ENCODE measurements around the gene ALDH1A3.

ALDH1A3 gene

GRCh38 chr15:100903168-100903554 lies 23.5 kb downstream of the ALDH1A3 start:
- no peak for DNase-seq

DNA sequence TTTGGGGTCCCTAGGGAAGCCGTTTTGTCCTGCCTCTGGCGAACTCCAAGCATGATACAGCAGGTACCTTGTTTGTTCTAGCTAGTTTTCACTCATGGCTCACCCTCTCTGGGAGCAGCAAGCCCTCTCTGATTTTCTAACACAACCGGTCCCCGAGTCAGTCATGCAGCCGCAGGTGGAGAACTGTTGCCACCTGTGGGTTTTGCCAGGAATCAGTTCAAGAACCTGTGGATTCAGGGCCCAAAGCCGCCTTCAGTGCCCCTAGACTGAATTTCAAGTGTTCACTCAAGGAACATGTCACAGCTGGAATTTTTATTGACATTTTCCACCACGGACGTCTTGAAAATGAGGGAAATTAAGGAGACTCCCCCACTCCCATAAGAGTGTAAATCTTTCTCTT lies 26.2 kb downstream of the ALDH1A3 start:
- no peak for DNase-seq

DNA sequence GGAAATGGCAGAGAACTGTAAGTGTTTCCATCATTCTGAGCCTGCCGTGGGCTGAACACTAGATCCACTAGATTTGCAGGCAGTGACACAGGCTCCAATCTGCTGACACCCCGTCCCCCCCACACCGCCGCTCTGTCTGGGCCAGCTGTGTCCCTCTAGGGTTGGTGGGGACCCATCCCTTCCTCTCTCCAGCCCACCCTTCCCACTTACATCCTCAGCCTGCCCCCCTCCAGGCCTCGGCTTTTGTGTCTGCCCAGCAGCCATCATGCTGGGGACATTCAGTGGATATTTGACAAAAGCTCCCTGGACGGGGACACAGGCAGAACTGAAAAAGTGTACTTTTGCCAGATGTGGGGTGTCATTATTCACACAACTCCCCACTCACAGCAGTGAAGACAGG lies 28.8 kb downstream of the ALDH1A3 start:
- no peak for DNase-seq

DNA sequence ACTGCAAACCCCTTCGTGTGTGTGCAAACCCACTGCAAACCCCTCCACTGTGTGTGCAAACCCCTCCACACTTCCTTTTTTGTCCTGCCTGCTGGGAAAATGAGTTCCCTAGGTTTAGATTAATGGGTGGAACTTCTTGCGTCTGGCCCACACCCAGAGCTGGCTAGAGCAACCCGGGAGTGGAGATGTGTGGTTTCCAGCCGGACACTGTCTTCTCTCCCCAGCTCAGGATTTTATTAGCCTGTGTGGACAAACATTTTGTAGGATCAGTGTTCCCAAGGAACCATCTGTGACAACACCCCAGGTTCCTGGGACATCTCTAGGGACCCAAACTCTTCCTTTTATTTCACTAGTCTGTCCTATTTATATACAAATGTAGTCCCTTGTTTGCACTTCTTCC lies 29.9 kb downstream of the ALDH1A3 start:
- DNase-seq, result no peak

DNA sequence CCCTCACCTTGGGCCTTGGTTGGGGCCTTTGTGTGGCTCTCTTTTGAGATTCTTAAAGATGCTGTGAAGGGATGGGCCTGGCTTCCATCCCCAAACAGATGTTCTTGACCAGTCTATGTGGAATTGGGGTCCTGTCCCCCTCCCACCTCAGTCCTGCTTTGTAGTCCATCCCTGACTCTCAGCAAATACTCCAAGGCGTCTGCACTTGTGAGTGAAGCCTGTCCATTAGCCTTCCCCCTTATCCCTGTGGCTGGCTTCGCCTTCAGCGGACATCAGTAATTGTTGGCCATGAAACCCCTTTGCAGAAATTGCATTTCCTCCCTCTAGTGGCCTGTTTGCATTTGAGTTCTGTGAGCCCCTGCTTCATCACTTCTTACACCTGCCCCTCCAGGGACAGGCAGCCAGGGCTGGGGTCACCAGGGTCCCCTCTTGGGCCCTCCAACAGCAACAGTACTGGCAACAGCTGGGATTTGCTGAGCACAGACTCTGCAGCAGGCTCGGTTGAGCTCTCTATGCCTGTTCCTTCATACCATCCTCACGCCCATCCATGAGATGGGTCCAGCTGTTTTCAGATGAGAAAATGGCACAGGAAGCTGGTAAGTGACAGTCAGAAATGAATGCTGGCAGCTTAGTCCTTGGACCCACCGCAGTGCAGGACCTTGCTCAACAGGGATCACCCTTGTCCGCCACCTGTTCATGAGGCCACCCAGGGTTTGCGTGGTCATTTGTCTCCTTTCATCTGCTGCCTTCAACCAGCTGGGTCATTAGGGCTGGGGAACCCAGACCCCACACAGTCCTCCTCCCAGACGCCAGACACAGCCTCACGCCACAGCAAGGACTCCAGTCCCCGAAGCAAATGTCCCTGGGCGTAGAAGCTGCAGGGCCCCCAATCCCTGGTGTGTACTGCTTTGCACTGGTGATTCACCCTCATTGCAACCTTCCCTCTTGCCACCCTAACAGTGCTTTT lies 30.6 kb downstream of the ALDH1A3 start:
- no peak for DNase-seq

DNA sequence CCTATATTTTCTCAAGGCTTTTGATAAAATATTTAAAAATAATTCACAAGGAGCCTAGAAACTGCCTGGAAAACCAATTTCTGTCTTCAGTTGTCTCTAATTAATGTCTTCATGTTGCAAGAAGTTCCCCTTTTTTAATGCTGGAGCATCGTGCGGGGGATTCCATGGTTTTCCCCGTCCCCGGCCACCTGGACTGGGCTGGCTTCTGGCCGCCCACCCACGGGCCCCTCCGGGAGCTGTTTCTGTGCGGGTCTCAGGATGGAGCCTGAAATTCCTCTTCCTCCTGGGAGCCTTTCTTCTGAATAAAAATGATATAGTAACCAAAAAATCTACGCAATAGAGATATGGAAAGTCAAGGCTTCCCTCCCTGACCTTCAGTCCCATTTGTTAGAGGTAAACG lies 31.5 kb downstream of the ALDH1A3 start:
- DNase-seq, result no peak

GRCh38 chr15:100913961-100914360 lies 34.3 kb downstream of the ALDH1A3 start:
- DNase-seq, result no peak

- DNase-seq, result no peak
Observed at GRCh38 chr15:100914876-100915275, 35.2 kb downstream of the ALDH1A3 start.

GRCh38 chr15:100918034-100918689 lies 38.5 kb downstream of the ALDH1A3 start:
- peak; percentile 66 for DNase-seq

GRCh38 chr15:100918690-100919480 lies 39.3 kb downstream of the ALDH1A3 start, which contains the start of gene LRRK1:
Gene LRRK1 (plus strand): TSS chr15:100919357. CDS start chr15:100924633, 5,276 bp downstream.
- DNase-seq, result peak; percentile 39

DNA sequence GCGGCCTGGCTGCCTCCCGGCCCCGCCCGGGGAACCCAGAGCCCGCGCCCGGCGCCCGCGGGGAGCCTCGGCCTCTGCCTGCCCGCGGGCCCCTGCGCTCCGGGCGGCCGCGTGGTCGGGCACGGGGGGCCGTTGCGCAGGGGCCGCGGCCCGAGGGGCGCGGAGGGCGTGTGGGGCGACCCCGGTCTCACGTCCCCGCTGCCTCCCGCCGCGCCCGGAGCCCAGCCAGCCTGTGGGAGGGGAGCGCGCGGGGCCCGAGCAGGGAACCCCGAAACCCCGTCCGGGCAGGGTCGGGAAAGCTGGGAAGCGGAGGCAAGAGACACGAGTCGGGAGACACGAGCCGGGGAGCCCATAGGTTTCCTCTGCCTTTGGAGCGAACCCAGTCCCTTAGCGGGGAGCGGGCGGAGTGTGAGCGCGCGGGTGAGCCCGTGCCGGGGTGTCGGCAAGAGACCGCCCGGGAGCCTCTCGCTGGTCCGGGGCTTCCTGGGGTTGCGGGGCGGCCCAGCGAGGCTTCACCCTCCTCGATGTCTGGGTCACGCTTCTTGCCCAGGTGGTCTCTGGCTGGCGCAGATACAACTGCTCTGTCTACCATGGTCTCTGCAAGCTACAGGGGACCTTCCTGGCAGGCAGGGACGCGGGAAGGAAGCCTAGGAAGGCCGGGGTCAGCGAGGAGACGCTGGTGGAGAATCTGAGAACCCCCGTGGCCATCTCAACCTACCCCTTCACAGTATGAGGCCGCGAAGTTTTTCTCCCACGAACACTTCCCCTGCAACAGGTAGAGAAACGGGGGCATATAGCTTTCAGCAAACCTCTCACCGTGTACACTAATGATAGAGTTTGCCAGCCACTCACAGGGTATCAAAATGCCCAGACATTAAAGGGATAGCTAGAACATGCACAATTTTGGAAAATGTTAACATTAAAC lies 40.1 kb downstream of the ALDH1A3 start:
- DNase-seq, result no peak

- no peak for DNase-seq
Observed at GRCh38 chr15:100920516-100921135, 41.0 kb downstream of the ALDH1A3 start.

DNA sequence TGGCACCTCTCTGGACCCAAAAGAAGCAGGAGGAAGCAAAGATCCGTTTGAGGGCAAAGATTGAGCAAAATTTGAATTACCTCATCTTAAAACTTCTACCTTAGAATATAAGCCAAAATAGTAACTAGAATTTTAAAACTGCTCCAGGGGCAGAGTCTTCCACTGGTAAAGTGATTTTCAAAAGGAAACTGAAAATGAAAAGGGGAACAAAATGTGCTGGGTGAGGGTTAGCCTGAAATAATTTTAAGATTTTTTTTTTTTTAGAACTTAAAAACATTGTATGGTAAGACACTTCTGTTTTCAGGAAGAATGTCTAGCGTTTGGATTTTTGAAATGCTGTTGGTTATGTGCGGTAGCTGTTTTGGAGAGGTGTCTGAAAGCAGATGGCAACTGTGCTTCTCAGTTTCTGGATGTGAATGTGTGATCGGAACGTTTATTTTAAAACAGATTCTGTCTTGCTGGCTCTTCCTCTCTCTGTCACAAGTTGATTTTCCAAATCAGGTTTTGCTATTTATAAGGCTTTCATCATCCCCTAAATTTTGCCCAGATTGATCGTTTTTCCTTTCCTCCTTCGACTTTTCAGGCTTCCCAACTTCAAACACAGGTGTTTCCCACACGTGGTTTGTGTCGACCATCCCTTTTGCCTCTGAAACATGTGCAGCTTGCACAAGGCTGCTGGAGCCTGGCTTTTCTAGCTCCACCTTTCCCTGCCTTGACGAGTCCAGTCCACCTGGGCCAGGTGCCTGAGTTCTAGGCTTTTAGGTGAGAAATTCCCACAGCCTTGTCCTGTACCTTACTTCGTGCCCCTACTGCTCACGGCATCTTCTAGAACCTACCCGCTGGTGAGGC lies 42.8 kb downstream of the ALDH1A3 start:
- DNase-seq, result no peak

DNA sequence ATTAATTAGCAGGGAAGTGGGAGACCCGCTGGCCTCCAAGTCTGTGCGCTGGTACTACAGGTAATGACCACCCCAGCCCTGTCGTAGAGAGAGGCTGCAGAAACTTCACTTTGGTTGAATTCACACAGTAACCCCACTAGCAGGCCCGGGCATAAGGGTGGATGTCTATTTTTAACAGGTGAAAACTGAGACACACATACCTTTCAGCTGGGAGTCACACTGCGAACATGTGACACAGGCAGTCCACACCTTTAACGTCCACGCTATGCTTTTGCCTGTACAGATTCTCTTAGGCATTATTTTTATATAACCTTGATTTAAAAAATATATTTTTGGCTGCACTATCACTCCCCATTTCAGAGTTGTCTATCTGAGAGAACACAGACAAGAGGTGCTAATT lies 43.4 kb downstream of the ALDH1A3 start:
- no peak for DNase-seq

- DNase-seq, result no peak
Observed at GRCh38 chr15:100923902-100924301, 44.3 kb downstream of the ALDH1A3 start.

- DNase-seq, result no peak
Observed at GRCh38 chr15:100924436-100924835, 44.8 kb downstream of the ALDH1A3 start.

DNA sequence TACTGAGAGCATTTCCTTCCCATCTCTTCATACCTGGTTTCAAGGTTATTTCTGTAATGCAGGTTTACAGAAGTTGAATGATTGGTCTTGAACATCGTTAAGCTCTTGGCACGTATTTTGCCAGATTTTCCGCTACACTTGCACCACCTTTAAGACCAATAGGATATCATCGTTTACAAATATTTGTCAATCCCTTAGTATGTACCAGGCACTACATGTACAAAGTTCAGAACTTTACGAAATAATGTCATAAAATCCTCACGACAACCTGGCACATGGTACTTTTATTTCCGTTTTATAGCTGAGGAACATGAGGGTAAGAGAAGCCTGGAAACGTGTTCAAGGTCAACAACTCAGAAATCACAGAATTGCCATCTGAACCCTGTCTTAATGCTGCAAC lies 45.8 kb downstream of the ALDH1A3 start:
- no peak for DNase-seq

GRCh38 chr15:100926258-100926657 lies 46.6 kb downstream of the ALDH1A3 start:
- no peak for DNase-seq

DNA sequence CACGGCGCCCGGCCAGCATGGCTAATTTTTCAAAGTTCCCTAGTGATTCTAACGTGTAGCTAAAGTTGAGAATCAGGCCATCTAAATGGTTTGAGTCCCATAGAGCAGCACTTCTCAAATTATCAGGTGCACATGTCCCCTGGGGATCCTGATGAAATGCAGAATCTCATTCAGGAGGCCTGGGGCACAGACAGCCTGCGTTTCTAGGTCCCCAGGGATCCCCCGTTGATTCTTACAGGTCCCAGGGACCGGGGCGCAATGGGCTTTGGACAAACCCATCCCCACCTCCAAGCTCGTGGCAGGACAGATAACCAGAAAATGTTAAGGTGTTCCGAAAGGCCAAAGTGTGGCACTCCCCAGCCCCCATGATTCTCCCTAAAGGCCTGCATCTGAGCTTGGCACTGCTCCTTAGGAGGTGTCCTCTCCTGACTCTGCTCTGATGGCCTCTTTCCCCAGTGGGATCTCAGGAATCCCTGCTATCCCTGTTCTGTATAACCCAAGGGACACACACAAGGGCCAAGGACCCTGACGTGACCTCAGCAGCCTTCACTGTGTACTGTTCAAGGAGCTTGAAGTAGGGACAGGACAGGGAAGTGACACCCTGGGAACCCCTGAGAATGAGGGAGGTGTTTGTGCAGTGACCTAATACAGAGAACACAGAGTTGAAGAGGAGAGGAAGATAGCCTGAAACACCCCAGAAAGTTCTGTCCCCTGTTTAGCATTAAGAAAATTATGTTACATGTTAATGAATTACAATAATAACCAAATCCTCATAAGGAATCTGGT lies 47.5 kb downstream of the ALDH1A3 start:
- DNase-seq, result peak; percentile 37
